ENCODE measurements around the gene BCL2.

BCL2 gene

DNA sequence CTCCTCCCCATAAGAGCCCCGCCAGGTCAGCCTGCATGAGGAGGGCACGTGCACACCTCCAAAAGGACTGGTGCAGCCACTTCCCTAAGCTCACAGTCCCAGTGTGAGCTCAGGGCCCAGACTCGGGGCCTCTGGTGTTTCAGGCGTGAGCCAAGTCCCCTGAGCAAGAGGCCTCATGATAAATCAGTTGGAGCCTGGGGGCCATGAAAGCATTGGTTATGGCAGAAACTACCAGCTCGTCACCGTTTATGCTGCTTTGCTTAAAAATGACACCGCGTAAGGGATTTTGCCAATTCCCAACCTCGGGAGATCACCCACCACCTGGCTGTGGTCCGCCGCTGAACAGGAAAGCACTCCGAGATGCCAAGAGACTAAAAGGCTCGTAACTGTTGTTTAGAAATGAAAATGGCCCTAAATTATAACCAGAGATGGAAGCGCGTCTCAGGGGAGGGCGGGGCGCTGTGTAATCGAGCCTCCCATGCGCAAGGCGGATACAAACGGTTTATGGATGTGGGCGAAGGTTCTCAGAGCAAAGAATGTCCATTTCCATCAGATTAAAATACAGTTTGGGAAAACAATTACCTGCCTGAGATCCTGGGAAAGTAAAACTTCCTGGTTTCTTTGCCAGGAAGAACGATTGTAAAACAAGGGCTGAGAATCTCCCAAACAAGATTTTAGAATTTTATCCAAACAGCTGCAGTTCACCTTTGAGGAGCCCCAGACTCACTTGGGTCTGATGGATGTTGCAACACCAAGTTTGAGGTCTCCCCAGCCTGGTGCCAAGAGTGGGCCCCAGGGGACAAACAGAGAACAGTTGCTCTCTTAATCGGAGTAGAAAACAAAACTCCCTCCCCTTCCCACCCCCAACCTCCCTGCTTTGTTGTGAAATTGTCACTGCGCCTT, 141.4 kb downstream of the BCL2 start:
- no peaks in the 10 kb centered on the region for H3K9me3 Mint-ChIP-seq

DNA sequence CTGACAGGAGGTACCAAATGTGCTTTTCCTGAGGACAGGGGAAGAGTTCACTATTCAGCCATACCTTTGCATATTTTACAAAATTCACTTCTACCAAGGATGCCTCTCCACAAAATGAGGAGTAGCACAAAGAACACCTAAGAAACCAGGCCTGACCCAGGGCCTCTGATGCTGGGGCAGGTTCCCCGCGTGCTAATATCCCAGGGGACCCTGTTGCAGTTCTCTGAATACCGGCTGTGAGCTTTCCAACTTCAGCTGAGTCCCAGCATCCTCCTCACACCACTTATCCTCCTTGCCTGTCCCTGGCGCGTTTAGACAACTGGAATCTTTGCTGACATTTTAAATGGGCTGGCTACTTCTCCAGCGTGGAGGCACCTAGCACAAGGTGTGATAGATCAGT, 142.3 kb downstream of the BCL2 start:
- Mint-ChIP-seq H3K36me3 (ENCODE audit: low read depth) (peaks cover 32% of the 10 kb centered on the region), H3K4me1 (ENCODE audit: low read depth) (peaks cover 26% of the 10 kb centered on the region), H3K4me3 (no peak overlapping the region), H3K27ac (no peak overlapping the region), H3K9me3 (no peaks in the 10 kb centered on the region), H3K27me3 (ENCODE audit: low read depth) (no peaks in the 10 kb centered on the region)
- DNase-seq (ENCODE audit: low spot score) = no peak

More for the DNA sequence above, 141.4 kb downstream of the BCL2 start:
- Mint-ChIP-seq H3K27ac (no peak overlapping the region), H3K4me1 (ENCODE audit: low read depth) (peaks cover 30% of the 10 kb centered on the region), H3K4me3 (no peak overlapping the region), H3K36me3 (ENCODE audit: low read depth) (peaks cover 30% of the 10 kb centered on the region), H3K27me3 (ENCODE audit: low read depth) (no peaks in the 10 kb centered on the region)
- no peak for DNase-seq (ENCODE audit: low spot score)

DNA sequence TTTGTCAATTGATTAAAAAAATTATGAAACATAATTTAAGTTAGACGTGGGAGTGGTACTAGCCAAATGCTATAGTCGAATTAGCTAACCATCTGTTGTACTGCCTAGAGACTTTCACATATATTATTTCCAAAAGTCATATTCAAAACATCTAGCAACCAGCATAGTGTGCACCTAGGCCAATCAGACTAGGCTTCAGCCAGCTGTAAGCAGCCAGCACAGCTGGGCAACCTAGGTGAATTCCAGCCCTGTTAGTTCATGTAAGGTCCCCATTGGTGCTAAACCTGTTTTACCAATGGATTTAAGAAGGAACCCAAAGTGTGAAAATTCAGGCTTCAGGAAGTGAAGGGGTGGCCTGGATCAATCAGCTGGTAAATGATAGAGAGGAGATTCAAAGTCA, 144.3 kb downstream of the BCL2 start:
- H3K4me1 Mint-ChIP-seq (ENCODE audit: low read depth) = peaks cover 37% of the 10 kb centered on the region
- no peak for DNase-seq (ENCODE audit: low spot score)
- H3K36me3 Mint-ChIP-seq (ENCODE audit: low read depth) = peaks cover 46% of the 10 kb centered on the region
- no peaks in the 10 kb centered on the region for H3K9me3 Mint-ChIP-seq
- H3K27ac Mint-ChIP-seq = peak overlapping the region; percentile 14
- no peak overlapping the region for H3K4me3 Mint-ChIP-seq
- H3K27me3 Mint-ChIP-seq (ENCODE audit: low read depth) = no peaks in the 10 kb centered on the region

DNA sequence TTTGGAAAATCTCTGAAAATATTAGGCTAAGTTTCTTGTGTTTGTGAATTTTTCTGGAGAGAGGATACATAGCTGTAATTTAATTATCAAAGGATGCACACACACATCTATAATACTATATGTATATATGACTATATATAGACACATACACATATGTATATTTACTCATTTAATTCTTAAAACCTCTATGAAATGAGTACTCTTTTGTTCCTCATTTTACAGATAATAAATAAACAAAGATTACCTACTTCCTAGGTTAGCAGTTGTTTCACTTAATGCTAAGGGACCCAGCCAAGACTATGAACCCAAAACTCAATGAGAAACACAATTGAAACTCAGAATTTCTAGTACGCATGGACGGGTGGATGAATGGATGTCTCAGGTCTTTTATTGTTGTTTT, 145.6 kb downstream of the BCL2 start:
- Mint-ChIP-seq H3K36me3 (ENCODE audit: low read depth) (peaks cover 42% of the 10 kb centered on the region), H3K27ac (no peak overlapping the region)

DNA sequence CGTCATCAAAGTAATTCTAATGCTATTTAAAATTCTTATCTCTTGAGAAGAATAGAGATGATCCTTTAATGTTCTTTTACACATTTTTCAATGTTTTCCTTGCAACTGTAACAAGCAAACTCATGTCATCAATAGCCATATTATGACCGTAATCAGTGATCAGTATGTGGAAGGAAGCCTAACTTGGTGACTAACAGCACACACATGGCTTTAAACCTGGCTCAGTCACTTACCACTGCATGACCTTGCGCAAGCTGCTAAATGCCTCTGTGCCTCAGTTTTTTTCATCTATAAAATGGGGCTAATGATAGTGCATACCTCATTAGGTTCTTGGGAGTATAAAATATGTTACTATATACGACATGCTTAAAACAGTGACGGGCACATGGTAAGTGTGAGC, 149.7 kb downstream of the BCL2 start:
- no peak overlapping the region for H3K4me3 Mint-ChIP-seq
- peaks cover 33% of the 10 kb centered on the region for H3K4me1 Mint-ChIP-seq (ENCODE audit: low read depth)
- DNase-seq (ENCODE audit: low spot score) = no peak
- H3K27ac Mint-ChIP-seq = no peak overlapping the region
- H3K36me3 Mint-ChIP-seq (ENCODE audit: low read depth) = peaks cover 37% of the 10 kb centered on the region
- no peaks in the 10 kb centered on the region for H3K9me3 Mint-ChIP-seq
- H3K27me3 Mint-ChIP-seq (ENCODE audit: low read depth) = no peaks in the 10 kb centered on the region

More for the DNA sequence above, 145.6 kb downstream of the BCL2 start:
- Mint-ChIP-seq H3K4me1 (ENCODE audit: low read depth) (peaks cover 38% of the 10 kb centered on the region), H3K4me3 (no peak overlapping the region), H3K9me3 (no peaks in the 10 kb centered on the region), H3K27me3 (ENCODE audit: low read depth) (no peaks in the 10 kb centered on the region)
- DNase-seq (ENCODE audit: low spot score) = no peak

DNA sequence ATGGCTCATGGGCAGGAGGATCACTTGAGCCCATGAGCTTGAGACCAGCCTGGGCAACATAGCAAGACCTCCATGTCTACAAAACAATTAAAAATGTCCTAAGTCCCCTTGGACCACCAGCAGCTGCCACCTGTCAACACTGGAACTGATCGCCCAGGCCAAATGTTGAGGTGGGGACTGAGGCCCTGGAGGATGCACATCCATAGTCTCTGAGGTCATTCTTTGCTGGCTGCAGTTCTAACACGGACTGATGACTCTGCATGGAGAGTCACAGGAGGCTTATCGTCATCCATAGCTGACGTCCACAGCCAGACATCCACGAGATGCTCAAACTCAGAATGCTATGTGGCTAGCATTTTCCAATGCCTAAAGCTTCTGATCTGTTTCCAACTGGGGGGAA, 151.3 kb downstream of the BCL2 start:
- Mint-ChIP-seq H3K36me3 (ENCODE audit: low read depth) (peaks cover 43% of the 10 kb centered on the region), H3K27ac (no peak overlapping the region), H3K27me3 (ENCODE audit: low read depth) (no peaks in the 10 kb centered on the region), H3K9me3 (no peaks in the 10 kb centered on the region), H3K4me3 (no peak overlapping the region), H3K4me1 (ENCODE audit: low read depth) (peaks cover 38% of the 10 kb centered on the region)
- DNase-seq (ENCODE audit: low spot score) = no peak

DNA sequence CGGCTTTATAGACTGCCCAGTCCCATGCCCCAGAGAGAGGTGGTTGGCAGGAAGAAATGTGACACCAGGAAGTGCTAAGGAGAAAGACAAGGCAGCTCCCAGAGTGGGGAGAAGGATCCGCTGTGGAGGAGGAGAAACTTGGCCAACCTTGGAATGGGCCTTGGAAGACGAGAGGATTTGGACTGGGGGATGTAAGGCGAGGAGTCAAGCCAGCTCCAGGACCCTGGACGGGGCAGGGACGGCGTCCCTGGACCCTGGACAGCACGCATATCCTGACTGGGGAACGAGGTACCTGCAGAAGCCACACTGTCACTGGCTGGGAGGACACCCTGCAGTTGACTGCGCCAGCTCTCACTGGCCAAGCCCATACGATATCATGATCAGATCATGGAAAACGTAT, 153.4 kb downstream of the BCL2 start:
- Mint-ChIP-seq H3K9me3 (no peaks in the 10 kb centered on the region), H3K4me3 (no peak overlapping the region), H3K27ac (no peak overlapping the region), H3K36me3 (ENCODE audit: low read depth) (peaks cover 31% of the 10 kb centered on the region), H3K27me3 (ENCODE audit: low read depth) (no peaks in the 10 kb centered on the region), H3K4me1 (ENCODE audit: low read depth) (peaks cover 50% of the 10 kb centered on the region)
- no peak for DNase-seq (ENCODE audit: low spot score)

DNA sequence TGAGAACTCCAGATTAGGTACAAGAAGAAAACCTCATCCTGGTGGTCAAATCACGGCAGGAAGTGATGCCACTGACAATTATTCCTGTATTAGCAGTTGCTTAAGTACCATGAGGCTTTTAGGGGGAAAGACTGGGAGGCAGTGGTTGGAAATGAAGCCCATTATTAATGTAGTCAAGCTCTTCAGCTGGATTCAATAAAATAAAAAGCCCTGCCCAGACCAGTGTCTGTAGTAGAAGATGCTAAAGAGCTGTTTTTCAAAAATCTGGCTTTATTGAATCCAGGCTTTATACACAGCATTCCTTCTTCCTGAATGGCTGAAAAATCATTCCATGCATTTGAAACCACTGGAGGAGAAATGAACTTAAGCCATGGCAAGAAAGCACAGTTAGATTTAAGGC, 155.2 kb downstream of the BCL2 start:
- no peak overlapping the region for H3K27ac Mint-ChIP-seq
- no peaks in the 10 kb centered on the region for H3K9me3 Mint-ChIP-seq
- DNase-seq (ENCODE audit: low spot score) = no peak
- H3K36me3 Mint-ChIP-seq (ENCODE audit: low read depth) = peaks cover 28% of the 10 kb centered on the region
- H3K4me3 Mint-ChIP-seq = no peak overlapping the region
- H3K4me1 Mint-ChIP-seq (ENCODE audit: low read depth) = peaks cover 60% of the 10 kb centered on the region
- H3K27me3 Mint-ChIP-seq (ENCODE audit: low read depth) = no peaks in the 10 kb centered on the region

DNA sequence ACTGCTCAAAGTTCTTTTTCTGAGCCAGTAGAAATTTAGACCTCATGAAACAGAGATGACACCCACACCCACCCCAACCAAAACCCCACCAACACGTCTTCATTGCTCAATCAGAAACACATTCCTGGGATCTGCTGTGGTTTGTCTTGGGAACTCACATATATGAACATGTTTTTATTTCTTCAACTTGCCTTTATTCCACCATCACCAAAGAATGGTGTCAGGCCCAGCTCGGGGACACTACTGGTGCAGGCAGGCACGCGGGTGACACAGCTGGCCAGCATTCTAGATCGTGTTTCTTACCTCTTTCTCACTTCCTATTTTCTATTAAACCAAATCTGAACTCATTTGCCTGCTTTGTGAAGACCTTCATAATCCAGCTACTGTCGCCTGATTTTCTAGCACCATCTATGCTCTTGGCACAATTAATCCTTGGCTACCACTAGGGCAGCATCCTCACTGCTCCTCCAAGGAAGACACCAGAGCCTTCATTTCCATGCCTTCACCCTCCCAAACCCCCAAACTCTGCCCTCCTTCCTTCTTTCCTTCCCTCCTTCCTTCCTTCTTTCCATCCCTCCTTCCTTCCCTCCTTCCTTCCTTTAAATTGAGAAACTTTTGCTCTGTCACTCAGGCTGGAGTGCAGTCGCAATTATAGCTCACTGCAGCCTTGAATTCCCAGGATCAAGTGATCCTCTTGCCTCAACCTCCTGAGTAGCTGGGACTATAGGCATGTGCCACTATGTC, 157.1 kb downstream of the BCL2 start:
- H3K4me1 Mint-ChIP-seq (ENCODE audit: low read depth) = peaks cover 78% of the 10 kb centered on the region
- peak; percentile 36 for DNase-seq (ENCODE audit: low spot score)

DNA sequence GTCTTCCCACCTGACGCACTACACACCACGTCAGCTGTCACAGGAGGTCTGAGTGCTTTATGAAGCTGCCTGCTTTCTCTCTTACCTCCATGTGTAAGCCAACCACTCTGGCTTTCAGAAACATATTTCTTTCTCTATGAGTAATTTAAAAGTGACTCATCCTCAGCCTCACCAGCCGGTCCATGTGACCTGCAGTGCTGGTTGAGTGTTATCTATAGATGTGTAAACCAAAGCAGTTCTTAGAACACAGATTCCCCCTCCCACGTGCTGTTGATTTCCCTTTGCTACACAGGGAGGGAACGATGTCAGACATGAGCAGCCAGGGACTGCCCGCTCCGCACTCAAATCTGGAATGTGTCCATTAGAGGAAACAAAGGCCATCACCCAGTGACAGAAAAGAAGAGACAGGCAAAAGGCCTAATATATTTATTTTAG, 157.8 kb downstream of the BCL2 start:
- peak overlapping the region; percentile 73 for H3K4me3 Mint-ChIP-seq
- no peaks in the 10 kb centered on the region for H3K9me3 Mint-ChIP-seq
- H3K27ac Mint-ChIP-seq = peak overlapping the region; percentile 95
- H3K4me1 Mint-ChIP-seq (ENCODE audit: low read depth) = peaks cover 81% of the 10 kb centered on the region
- peaks cover 28% of the 10 kb centered on the region for H3K36me3 Mint-ChIP-seq (ENCODE audit: low read depth)
- H3K27me3 Mint-ChIP-seq (ENCODE audit: low read depth) = no peaks in the 10 kb centered on the region
- DNase-seq (ENCODE audit: low spot score) = peak; percentile 92

More for the DNA sequence above, 157.1 kb downstream of the BCL2 start:
- no peaks in the 10 kb centered on the region for H3K9me3 Mint-ChIP-seq
- H3K27ac Mint-ChIP-seq = peak overlapping the region; percentile 95
- no peaks in the 10 kb centered on the region for H3K27me3 Mint-ChIP-seq (ENCODE audit: low read depth)
- peaks cover 25% of the 10 kb centered on the region for H3K36me3 Mint-ChIP-seq (ENCODE audit: low read depth)
- peak overlapping the region; percentile 73 for H3K4me3 Mint-ChIP-seq

DNA sequence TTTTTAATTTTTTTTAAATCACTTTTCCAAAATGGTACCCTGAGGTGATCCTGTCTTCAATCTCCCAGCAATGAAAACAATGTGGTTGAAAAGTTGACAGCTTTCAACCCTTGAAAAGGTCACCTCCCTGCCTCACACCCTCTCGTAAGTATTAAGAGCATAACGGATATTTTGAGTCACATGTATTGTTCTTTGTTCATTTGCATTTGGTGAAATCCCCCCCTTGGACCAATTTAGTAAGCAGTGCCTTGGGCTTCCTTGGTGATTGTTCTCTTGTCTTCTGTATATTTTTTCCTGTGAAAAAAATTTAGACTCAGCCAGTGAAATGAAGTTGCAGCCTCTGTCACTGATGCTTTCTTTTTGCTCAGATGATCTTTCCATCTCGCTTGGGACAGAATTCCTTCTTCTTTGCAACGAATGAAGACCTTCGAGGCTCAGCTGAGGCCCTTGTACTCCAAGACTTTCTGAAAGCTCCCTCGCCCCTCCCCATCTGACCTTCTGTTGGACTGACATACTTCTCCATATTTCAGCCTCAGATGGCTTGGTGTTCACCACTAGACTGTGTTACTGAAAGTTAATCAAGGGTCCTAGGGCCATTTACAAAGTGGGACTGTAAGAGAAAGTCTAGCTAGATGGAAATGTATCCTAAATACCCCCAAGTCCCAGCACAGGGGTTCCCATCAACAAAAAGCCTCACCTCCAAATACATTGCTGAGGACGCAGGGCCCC, 158.4 kb downstream of the BCL2 start:
- Mint-ChIP-seq H3K9me3 (no peaks in the 10 kb centered on the region), H3K27me3 (ENCODE audit: low read depth) (no peaks in the 10 kb centered on the region), H3K27ac (peak overlapping the region; percentile 95), H3K4me1 (ENCODE audit: low read depth) (peaks cover 87% of the 10 kb centered on the region), H3K36me3 (ENCODE audit: low read depth) (peaks cover 32% of the 10 kb centered on the region), H3K4me3 (peak overlapping the region; percentile 73)
- DNase-seq (ENCODE audit: low spot score) = peak; percentile 70

DNA sequence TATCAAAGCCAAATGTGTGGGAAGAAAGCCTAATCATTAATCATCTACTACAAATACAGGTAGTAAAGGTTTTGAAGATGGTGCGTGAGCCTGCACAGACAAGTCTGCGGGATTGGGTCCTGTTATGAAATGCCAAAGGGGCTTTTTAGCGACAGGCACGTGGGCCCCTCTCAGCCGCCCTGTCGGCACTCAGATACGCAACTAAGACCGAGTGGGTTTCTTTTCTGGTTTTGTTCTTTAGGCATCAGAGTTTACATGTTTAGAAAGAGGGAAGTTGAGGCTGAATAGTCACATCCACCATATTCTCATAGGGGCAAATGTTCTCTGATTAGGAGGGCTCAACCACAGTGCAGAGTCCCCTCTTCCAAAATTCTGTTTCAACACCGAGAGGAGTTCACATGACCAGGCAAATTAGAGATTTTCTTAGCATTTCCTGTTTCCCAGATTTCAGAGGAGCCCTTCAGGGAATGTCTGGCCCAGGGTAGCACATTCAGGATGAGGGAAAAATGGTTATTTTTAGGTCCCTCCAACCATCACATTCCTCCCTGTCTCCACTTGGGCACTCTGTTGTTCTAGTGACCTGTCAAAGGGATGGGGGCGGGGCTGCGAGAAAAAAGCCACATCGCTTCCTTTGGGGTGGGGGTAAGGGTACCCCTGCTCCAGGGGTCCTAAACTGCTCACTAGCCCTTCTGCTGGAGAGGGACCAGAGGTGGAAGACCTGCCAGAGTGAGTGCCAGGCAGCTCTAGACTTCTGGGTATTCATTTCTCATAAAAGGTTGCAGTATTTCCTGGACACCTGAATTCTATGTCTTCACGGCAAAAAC, 159.2 kb downstream of the BCL2 start:
- peak overlapping the region; percentile 73 for H3K4me3 Mint-ChIP-seq
- no peaks in the 10 kb centered on the region for H3K9me3 Mint-ChIP-seq
- H3K4me1 Mint-ChIP-seq (ENCODE audit: low read depth) = peaks cover 92% of the 10 kb centered on the region
- peak overlapping the region; percentile 95 for H3K27ac Mint-ChIP-seq
- H3K36me3 Mint-ChIP-seq (ENCODE audit: low read depth) = peaks cover 27% of the 10 kb centered on the region
- DNase-seq (ENCODE audit: low spot score) = no peak
- no peaks in the 10 kb centered on the region for H3K27me3 Mint-ChIP-seq (ENCODE audit: low read depth)

DNA sequence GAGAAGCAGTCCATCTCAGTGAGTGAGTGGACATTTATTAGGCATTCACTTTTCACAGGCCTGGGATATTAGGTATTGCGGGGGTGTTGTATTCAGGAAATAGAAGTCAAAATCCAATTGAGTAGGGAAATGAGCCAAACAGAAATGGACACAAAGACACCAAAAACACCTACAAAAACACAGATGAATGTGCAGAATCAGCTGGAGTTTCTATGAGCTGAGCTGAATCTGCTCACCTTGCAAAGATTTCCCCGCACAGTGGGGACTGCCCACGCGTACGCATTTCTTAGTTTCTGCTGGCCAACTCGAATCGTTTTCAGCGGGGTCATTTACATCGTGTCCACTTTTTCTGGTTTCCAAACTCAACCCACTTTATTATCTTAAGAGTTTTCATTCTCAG, 160.0 kb downstream of the BCL2 start:
- H3K9me3 Mint-ChIP-seq = no peaks in the 10 kb centered on the region
- peak overlapping the region; percentile 73 for H3K4me3 Mint-ChIP-seq
- peak overlapping the region; percentile 95 for H3K27ac Mint-ChIP-seq
- H3K27me3 Mint-ChIP-seq (ENCODE audit: low read depth) = no peaks in the 10 kb centered on the region
- peak; percentile 75 for DNase-seq (ENCODE audit: low spot score)
- H3K4me1 Mint-ChIP-seq (ENCODE audit: low read depth) = peaks cover 95% of the 10 kb centered on the region
- H3K36me3 Mint-ChIP-seq (ENCODE audit: low read depth) = peaks cover 23% of the 10 kb centered on the region

Measured in T-helper 2 cell treated with Interferon-gamma antibody and Interleukin-4, amounts not matched to agents 5 μg/mL and 100 μg/mL, for 36 hours (primary cell).